Measurements from ENCODE around the gene KLHL4.
"Not testable (repeated sequence)": the region's sequence is repeated elsewhere in the genome, so short reads cannot be mapped to it uniquely, and the experiment has no call there.

Gene KLHL4

GRCh38 chrX:87664381-87664780 lies 146.8 kb downstream of the KLHL4 start:
- DNase-seq (ENCODE audit: low read depth) = peak; percentile 31

DNA sequence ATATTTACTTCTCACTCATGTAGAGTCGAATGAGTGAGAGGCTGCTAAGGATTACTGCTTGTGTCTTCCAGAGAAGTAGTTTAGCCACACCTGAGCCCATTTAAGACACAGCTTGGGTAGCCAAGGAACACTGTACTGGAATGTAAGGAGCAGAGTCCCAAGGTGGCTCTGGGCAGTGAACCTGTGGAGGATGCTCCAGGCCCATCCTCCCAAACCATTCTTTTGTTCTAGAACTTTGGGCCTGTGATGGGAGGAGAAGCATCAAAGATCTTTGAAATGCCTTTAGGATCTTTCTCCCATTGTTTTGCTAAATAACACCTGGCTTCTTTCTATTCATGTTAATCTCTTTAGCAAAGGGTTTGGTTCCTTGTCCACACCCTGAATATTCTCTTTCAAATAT lies 162.2 kb downstream of the KLHL4 start:
- DNase-seq (ENCODE audit: low read depth) = no peak

DNA sequence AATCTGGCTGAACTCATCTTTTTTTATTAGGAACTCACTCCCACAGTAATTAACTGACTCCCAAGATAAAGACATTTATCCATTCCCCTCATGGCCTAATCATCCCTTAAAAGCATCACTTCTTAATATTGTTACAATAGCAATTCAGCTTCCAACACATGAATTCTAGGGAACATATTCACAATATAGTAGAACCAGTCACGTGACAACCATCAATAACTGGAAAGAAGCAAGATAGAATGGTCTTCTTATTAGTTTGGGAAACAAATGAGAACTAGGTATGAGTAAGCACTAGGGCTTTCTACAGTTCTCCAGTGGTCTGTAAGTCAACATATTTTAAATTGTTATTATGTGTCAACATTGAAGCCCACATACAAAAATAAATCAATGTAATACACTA lies 170.1 kb downstream of the KLHL4 start:
- DNase-seq (ENCODE audit: low read depth) = no peak

DNA sequence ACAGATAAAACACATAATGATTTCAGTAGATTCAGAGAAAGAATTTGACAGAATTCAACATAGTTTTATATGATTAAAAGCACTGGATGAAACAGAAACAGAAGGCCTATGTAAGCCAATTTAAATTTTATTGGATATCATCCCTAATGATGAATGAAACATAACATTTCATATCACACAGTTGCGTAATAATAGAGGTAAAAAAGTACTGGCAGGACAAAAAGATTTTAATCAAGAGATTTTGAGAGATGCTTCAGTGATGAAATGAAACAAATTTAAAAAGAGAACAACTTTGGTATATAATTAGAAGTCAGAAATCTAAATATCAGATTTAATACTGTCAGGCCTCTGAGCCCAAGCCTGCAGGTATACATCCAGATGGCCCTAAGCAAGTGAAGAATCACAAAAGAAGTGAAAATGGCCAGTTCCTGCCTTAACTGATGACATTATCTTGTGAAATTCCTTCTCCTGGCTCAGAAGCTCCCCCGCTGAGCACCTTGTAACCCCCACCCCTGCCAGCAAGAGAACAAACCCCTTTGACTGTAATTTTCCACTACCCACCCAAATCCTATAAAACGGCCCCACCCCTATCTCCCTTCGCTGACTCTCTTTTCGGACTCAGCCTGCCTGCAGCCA lies 170.6 kb downstream of the KLHL4 start:
- not testable (repeated sequence) for DNase-seq (ENCODE audit: low read depth)

- not testable (repeated sequence) for DNase-seq (ENCODE audit: low read depth)
These were observed 171.6 kb downstream of the KLHL4 start for GRCh38 chrX:87689218-87689617.

DNA sequence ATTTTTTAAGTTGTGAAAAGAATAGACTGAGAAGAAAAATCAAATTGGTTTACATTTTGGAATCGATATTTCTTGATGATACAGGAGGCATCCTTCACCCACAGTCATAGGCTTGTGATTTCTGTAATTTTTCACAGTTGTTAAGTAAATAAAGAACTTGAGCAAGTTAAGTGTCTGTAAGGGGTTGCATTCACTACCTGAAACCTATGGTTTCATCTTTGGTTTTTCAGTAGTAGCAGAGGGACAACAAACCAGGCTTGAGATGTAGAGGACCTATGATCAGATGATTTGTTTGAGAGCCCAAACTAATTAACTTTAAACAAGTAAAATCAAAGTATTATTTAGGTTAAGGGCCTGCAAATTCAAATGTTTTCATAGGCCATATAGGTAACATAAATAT lies 175.6 kb downstream of the KLHL4 start:
- DNase-seq (ENCODE audit: low read depth) = no peak

DNA sequence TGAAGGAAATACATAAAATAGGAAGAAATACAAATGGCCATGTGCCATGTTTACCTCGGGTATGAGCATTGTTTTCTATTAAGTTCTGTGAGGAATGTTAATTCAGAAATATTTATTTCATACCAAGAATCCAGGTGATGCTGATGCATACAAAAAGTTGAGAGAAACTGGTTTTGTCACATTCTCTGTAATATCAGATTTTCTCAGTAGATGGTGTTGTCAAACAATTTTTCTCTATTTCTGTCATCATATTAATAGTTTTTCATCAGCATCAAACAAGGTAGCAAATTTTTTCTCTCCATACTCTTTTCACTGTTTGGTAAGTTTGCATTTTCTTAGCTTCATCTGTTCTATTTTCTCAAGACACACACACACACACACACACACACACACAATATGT lies 179.8 kb downstream of the KLHL4 start:
- DNase-seq (ENCODE audit: low read depth) = no peak

DNA sequence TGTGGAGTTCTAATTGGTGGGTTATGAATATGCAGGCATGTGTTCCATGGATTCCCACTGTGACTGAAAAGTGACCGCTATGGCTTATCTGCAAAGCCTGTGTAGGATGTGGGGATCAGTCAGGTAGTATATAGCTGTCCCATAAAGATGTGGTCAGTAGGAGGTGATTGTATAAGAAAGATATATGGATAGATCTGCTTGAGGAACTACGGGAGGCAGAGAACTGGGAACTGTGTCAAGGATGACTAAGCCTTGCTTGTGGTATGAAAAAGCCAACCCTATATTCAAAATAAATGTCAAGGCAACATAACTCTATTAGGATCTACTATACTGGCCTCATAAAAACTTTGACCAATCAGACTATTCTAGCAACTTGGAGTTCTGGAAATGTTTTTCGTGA lies 185.2 kb downstream of the KLHL4 start:
- no peak for DNase-seq (ENCODE audit: low read depth)

DNA sequence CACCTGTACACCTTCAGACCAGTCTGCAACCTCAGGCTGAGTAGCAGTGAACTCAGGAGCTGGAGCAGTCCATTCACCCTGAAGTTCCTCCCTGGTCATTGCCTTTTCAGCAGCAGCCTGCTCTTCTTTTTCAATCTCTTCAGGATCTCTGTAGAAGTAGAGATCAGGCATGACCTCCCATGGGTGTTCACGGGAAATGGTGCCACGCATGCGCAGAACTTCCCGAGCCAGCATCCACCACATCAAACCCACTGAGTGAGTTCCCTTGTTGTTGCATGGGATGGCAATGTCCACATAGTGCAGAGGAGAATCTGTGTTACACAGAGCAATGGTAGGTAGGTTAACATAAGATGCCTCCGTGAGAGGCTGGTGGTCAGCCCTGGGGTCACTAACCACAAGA lies 185.9 kb downstream of the KLHL4 start:
- DNase-seq (ENCODE audit: low read depth) = not testable (repeated sequence)

DNA sequence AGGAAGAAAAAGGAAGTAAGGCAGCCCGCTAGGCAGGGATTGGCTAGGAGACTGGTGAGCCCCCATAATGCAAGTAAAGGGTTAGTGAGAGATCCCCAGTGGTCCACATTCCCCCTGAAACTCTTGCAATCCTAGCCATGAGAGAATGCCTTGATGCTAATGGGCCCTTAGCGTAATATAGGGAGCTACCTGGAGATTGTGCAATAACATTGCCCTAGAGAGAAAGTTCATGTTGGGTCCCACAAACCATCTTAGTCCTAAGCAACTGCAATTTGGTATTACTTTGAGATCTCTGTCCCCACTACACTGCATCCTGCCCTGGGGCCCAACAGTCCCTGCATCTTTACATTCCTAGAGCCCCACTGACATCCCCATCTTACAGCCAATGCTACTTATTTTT lies 188.5 kb downstream of the KLHL4 start:
- no peak for DNase-seq (ENCODE audit: low read depth)

- no peak for DNase-seq (ENCODE audit: low read depth)
These were observed 193.0 kb downstream of the KLHL4 start for GRCh38 chrX:87710580-87710979.
